Caki2 (cell line): ENCODE measurements around the gene FIGLA. TPM values are rescaled to one million over a fixed set of nuclear protein-coding genes. Genes with fewer than 3 reads are reported as not detected.
A peak's percentile ranks its signal among the peaks of the same experiment; 100 is the strongest.
"Not testable (repeated sequence)": the region's sequence is repeated elsewhere in the genome, so short reads cannot be mapped to it uniquely, and the experiment has no call there.

ENCODE experiments used
- DNase-seq: peaks from one replicate; pipeline ENCODE4 v3.0.0-alpha.2; 2015; ENCODE audit warnings: low read depth
- in situ Hi-C: cut with HindIII; loops from 2 replicates; pipeline ENCODE4 v1.10.0; 2016; ENCODE audit warnings: low sequenced_read_pairs, low pct_unique_long_range_greater_than_20kb, mixed read lengths
- total RNA-seq: library from RNA; depleted of rRNA; stranded (reverse); fragments of >200 nt; shearing (Covaris generic); gene quantifications from 2 replicates; pipeline ENCODE4 v1.2.3, GENCODE V29; 2014; ENCODE audit warnings: low replicate concordance

FIGLA gene
- total RNA-seq, 1 experiment from 2014 or later: not detected

DNA sequence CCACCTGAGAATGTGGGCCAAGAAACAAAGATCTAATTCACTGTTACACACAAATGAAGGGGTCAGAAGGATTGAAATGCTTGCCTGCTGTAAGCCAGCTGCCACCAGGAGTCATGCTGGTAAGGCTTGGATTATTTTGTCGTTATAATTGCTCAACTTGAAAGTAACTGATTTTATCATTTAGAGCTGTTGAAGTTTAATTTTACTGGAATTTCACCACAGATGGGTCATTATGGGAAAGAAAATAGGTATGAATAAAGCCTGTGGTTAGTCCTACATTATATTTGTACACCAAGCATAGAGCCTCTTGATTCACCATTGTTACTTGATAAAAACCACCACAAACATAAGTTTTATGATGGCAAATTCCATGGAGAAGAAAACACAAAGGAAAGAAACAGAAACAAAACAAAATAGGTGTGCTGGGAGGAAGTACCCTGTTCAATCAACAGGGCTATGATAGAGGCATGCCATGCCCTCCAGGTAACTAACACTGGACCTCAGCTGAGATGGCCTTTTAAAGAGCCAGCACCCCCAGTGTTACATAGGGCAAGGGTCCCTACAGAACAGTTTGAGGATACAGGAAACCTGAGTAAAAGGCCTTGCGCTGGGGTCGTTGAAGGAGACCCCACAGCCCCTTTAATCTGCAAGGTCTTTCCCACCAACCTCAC lies 27.0 kb upstream of the FIGLA start:
- DNase-seq: no peak
- in situ Hi-C loops: no loop called here

DNA sequence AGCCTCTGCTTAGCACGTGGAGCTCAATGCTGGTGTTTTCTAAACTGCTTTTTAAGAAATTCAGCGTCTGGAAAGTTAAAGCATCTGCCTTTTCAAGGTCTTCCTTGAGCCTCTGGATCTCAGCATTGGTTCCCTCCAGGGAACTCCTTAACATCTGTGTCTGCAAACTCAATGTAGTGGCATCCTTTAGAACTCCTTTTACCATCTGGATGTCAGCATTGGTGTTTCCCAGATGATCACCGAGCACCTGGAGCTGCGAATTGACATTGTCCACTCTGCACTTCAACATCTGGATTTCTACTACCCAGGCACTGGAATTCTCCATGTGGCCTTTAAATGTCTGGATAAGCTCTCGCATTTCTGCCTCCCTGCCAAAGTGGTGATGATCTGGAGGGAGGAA lies 26.3 kb upstream of the FIGLA start:
- no peak for DNase-seq
- in situ Hi-C loops: no loop called here

DNA sequence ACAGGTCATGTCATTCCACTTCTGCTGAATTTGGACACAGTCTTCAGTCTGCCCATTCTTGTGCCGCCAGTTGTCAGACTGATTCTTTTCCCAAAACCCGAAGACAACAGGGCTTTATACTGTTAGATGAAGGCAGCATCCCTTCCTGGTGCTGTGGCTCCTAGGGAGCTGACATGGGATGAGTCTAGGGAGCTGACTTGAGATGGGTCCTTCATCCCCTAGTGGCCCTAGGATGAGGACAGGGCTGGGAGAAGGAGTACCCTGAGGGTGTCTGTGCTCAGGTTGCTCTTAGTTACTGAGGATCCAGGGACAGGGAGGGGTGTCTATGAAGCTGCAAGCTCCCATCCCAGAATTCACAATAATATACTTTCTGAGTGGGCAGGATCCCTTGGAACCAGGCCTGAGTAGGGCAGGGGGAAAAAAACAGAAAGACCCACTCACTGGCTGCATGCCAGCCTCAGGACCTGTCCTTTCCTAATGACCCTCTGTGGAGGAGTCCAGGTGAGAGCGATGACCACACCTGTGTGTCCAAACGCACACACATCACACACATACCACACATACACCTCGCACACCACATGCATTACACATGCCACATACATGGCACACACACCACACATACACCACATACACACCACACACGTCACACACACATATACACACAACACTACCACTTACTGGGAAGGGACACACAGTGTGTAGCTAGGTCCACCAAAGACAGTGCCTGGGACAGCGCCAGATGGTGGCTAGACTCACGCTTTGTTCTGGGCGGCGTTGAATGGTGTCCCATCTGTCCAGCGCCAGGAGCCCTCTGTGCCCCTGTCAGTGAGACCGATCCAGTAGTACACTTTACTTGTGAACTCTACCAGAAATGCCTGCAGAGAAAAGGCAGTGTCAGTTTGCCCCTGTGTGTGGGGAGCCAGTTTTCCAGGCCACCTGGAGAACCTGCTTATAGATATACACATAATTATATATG lies 18.8 kb upstream of the FIGLA start:
- in situ Hi-C loops: no loop called here
- no peak for DNase-seq

DNA sequence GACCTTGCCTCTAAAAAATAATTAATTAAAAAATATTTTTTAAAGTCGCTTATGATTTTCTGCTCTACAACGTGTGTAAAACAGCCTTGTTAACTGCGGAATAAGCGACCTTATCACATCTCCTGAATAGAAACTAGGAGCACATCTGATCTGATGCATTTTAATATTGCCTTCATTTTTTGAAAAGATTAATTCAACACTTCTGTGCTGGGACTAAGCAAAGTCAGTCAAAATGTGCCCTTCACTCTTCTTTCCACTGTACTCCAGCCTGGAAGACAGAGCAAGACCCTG lies 17.3 kb upstream of the FIGLA start:
- DNase-seq: no peak
- in situ Hi-C loops: no loop called here

DNA sequence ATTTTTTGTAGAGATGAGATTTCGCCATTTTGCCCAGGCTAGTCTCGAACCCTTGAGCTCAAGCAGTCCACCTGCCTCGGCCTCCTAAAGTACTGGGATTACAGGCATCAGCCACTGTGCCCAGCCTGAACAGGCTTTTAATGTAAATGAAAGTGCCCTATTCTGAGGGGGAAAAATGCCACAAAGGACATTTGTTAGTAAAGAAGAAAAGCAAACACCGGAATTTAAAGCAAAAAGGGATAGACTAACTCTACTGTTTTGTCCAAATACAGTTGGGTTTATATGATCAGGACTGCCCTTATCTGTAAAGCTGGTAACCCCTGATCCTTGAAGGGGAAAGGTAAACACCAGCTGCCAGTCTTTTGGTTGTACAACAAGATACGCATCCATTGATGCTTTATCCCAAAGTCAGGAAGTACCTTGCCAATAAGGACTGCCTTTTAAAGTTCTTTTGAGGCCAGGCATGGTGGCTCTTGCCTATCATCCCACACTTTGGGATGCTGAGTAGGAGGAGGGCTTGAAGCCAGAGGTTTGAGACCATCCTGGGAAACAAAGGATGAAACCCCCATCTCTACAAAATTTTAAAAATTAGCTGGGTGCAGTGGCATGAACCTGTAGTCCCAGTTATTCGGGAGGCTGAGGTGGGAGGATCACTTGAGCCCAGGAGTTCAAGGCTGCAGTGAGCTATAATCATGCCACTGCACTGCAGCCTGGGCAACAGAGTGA lies 16.8 kb upstream of the FIGLA start:
- in situ Hi-C loops: no loop called here
- DNase-seq: no peak

DNA sequence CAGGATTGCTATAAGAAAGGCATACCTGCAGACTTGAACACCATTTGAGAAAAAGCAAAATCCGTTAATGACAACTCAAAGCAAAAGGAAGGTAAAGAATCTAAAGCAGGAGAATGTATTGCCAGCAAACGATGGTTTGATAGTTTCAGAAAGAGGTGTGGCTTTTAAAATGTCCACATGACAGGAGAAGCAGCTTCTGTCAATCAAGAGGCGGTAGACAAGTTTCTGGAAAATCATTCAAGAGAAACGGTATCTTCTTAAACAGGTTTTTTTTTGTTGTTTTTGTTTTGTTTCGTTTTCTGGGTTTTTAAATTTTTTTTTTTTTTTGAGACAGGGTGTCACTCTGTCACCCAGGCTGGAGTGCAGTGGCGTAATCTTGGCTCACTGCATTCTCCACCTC lies 16.2 kb upstream of the FIGLA start:
- no peak for DNase-seq
- in situ Hi-C loops: no loop called here

DNA sequence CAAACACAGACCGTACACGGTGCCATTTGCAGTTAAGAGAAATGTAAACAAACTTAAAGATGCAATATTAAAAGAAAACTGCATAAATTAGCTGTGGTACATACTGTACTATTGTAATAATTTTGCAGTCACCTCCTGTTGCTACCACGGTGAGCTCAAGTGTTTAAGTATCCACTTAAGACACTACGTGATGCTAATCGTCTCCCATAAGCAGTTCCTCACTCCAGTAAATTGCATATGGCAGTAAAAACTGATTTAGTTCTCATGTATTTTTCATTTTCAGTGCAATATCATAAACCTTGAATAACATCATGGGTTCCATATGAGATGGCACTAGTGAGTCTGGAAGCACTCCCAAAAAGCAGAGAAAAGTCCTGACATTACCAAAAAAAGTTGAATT lies 15.6 kb upstream of the FIGLA start:
- DNase-seq: no peak
- in situ Hi-C loops: no loop called here

DNA sequence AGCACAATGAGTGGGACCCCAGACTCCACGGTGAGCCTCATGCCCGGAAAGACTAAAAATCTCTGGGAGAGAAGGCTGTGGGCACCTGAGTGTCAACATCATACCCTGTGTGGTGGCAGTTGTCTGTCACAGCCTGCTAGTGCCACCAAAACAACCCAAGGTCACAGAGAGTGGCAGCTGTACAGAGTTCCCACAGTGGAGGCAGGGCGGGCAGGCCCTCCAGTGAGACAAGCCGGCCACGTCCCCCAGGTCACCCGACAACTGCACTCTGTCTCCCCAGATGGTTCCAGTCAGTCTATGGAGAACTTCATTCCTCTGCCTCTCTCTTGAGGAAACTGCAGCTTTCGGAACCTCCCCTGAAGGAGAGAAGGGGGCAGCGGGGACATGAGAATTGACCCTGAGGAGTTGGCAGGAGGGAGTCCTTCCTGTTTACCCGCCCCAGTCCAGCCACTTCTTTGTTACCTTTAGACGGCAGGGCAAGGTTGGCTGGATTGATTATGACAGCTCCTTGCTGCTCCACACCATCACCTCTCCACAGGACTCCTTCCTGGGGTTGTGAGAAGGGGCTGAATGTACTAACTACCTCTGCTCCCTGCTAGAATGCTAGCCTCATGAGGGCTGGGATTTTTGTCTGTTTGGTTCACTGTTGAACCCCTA lies 11.3 kb upstream of the FIGLA start:
- in situ Hi-C loops: no loop called here
- DNase-seq: no peak

DNA sequence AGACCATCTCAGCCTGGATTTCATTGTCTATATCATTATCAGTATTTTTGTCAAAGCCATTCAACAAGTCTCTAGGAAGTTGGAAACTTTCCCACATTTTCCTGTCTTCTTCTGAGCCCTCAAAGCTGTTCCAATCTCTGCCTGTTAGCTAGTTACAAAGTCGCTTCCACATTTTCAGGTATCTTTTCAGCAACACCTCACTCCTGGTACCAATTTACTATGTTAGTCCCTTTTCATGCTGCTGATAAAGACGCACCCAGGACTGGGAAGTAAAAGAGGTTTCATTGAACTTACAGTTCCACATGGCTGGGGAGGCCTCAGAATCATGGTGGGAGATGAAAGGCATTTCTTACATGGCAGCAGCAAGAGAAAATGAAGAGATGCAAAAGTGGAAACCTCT lies 9.3 kb upstream of the FIGLA start:
- DNase-seq: no peak
- in situ Hi-C loops: no loop called here

DNA sequence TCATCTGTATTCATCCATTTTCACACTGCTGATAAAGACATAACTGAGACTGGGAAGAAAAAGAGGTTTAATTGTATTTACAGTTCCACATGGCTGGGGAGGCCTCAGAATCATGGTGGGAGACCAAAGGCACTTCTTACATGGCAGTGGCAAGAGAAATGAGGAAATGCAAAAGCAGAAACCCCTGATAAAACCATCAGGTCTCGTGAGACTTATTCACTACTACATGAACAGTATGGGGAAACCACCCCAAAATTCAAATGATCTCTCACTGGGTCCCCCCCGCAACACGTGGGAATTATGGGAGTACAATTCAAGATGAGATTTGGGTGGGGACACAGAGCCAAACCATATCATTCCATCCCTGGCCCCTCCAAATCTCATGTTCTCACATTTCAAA lies 7.6 kb upstream of the FIGLA start:
- in situ Hi-C loops: not testable (repeated sequence)

DNA sequence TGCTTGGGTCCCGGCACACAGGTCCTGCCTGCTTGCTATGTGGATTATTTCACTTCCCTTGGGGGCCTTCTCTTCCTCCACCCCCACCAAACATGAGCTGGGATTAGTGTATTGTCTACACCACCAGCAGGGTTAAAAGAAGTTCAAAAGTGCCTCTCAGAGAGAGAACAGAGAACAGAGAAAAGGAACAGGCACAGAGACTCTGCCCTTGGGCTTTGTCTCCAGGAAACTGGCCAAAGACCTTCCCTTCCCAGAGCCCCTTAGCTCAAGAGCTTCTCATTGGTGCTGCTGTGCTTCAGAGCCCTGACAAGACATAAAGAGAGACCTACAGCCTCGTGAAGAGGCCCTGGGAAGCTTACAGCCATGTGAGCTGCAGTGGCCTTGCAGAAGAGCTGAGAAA lies 7.1 kb upstream of the FIGLA start:
- no peak for DNase-seq
- in situ Hi-C loops: no loop called here

More for the DNA sequence above, 7.6 kb upstream of the FIGLA start:
- not testable (repeated sequence) for DNase-seq

DNA sequence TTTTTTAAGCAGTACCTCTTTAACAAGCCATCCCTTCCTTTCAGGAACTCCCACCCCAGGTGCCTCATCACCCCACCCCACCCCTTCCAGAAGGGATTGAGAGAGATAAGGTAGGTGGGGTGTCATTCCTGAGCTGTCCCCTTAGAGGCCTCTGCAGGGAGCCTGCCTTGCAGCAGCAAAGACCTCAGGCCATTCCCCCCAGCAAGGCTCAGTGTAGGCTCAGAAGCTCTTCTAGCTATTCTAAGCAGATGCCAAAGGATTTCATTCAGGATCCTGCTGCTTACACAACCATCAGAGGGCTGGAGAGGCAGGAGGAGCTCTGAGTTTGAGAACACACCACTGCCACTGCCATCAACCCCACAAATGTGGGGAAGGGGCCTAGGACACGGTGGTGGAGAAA lies 5.8 kb upstream of the FIGLA start:
- in situ Hi-C loops: no loop called here
- no peak for DNase-seq

DNA sequence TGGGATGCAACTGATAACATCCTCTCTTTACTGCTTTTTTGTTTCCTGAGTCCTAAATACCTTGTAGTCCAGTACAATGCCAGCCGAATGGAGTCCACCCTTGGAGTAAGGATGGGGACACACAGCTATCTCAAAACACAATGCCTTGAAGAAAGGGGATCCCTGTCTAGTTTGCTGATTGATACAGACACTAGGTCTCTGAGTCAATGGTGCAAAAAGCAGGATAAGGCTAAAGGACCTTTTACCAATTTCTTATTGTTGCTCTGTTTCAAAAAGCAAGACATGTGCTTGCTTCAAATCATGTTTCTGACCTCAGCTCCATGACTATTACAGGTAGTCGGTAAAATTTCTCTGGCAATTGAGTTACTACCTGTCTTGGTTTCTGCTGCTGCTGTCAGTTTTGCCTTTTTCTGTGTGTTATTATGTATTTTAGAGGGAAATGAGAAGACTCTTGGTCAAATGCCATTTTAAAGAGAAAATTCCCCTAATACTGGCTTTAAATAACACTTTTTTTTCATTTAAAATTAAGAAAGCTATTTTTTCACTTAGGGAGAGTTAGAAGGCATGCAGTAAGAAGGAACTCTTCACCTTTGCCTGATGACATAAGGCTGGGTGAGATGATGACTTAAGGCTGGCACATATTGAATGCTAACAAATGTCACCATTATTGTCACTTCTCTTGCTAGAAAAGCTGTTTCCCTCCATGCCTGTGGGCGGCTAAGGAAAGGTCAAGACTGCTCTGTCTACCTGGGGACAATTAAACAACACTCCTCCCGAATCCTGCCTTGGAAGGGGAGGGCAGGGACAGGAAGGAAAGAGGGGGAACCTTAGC lies 4.9 kb upstream of the FIGLA start:
- in situ Hi-C loops: no loop called here
- DNase-seq: no peak

DNA sequence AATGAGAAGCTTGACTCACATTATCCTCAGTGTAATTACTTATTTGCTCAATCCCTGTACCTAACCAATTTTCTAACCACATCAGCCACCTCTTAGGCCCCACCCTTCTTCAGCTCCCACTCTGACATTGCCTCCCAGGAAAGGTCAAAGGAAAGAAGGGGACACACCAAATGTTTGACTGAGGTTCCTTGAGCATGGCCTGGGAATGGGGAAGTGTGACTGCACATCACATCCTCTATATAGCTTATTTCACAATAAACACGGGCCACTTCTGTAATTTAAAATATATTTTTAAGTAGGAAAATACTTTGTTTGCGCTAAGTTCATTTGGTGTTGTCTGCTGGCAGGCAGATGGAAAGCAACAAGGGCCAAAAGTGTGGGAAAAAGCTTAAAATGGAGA lies 3.0 kb upstream of the FIGLA start:
- no peak for DNase-seq
- in situ Hi-C loops: no loop called here

DNA sequence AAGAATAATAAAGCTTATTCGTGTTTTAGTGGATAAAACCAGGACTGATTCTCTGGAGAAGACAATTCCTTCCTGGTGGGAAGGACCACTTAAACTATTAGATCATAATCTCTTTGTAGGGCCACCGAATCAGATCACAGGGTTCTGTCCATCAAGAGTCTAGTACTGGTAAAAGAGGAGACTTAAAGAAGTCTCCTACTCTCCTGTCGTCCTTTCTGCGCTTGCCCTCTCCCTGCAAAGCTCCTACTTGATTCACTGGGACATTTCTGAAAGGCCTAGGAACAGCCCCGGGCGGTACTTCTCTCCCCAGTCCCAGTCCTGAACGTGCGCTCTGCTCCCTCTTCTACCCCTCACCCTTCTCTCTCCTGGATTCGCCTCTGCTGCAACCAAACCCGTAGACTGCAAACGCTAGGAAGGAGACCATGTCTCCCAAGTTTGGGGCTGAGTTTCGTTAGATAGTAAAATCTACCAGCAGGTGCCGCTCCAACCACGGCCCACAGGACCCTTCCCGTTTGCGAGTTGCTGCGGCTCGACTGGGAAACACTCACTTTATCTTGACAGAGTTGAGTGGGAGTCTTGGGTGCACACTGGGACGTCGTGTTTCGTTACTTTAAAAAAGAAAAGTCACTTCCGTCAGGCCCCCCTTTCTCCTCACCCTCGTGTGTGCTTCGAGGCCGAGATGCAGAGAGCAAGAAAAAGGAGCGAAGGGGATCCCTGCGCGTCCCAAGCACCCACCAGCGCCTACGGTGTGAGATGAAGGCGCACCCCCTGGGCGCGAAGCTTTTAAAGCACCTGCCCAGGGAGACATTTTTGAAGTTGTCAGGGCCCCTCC lies 923 bp downstream of the FIGLA start:
- DNase-seq: no peak
- in situ Hi-C loops: no loop called here

DNA sequence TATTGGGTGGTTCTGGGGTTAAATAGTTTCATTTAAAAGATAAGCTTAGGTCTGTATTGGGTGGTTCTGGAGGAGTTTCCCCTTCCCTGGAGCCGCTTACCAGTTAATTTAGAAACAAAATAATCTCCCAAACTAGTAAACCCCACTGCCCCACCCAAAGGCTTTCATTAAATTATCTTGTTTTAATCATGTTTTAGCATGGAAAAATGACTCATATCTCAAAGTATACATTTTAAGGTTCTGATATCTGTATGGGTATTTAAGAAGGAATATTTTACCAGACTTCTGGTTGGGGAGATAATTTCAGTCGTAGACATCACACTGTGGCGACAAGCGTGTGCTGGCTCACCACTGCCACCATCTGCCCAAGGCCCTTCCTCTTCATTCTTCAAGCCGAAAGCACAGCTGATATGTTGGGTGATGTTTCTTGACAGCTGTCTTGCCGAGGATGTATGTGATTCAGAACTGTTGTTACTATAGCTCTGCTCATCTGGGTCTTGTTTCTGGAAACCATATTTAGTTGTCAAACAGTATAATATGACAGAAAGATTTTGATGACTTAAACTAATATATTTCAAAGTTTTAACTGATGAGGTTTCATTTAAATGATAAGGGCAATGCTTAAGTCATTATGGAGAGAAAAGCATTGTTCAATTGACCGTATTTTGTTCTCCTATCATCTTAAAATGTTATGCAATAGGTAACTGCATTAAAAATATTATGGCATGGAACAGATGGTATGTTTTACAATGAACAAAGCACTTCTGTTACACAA lies 5.1 kb downstream of the FIGLA start:
- peak; percentile 25 for DNase-seq
- in situ Hi-C loops: no loop called here
